ENCODE data around the gene GCNT1.

Gene GCNT1

DNA sequence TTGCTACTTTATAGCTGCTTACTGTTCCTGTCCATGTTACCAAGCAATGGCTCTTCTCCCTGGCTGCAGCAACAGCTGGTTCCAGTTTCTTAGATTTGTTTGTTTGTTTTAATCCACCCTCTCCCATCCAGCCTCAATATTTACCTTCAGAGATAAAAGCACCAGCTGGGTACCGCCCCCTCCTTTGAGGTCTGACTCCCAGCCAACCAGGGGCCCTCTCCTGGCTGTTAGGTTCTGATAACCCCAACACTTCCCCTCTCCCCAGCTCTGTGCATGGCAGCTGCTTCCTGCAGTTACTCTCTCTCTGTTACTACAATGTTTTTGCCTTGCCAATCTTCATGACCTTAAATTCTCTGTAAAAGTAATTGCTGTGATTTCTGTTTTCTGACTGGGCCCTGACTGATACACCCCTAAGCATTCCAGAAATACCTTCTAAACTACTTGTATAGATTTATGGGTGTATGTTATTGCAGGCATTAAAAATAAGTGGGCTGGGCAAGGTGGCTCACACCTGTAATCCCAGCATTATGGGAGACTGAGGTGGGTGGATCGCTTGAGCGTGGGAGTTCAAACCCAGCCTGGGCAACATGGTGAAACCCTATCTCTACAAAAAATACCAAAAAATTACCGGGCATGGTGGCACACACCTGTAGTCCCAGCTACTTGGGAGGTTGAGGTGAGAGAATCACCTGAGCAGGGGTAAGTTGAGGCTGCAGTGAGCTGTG is 2.6 kb upstream of the GCNT1 start:
- no peak for DNase-seq (ENCODE audit: low read depth)
- TF ChIP-seq, protein P1, sequence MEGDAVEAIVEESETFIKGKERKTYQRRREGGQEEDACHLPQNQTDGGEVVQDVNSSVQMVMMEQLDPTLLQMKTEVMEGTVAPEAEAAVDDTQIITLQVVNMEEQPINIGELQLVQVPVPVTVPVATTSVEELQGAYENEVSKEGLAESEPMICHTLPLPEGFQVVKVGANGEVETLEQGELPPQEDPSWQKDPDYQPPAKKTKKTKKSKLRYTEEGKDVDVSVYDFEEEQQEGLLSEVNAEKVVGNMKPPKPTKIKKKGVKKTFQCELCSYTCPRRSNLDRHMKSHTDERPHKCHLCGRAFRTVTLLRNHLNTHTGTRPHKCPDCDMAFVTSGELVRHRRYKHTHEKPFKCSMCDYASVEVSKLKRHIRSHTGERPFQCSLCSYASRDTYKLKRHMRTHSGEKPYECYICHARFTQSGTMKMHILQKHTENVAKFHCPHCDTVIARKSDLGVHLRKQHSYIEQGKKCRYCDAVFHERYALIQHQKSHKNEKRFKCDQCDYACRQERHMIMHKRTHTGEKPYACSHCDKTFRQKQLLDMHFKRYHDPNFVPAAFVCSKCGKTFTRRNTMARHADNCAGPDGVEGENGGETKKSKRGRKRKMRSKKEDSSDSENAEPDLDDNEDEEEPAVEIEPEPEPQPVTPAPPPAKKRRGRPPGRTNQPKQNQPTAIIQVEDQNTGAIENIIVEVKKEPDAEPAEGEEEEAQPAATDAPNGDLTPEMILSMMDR (IDR thresholded peaks at IDR 0.05; ENCODE audit: low read depth, low read length, missing control alignments): no peak
- no peak overlapping the region for H3K4me3 ChIP-seq (ENCODE audit: low read depth, low read length)

DNA sequence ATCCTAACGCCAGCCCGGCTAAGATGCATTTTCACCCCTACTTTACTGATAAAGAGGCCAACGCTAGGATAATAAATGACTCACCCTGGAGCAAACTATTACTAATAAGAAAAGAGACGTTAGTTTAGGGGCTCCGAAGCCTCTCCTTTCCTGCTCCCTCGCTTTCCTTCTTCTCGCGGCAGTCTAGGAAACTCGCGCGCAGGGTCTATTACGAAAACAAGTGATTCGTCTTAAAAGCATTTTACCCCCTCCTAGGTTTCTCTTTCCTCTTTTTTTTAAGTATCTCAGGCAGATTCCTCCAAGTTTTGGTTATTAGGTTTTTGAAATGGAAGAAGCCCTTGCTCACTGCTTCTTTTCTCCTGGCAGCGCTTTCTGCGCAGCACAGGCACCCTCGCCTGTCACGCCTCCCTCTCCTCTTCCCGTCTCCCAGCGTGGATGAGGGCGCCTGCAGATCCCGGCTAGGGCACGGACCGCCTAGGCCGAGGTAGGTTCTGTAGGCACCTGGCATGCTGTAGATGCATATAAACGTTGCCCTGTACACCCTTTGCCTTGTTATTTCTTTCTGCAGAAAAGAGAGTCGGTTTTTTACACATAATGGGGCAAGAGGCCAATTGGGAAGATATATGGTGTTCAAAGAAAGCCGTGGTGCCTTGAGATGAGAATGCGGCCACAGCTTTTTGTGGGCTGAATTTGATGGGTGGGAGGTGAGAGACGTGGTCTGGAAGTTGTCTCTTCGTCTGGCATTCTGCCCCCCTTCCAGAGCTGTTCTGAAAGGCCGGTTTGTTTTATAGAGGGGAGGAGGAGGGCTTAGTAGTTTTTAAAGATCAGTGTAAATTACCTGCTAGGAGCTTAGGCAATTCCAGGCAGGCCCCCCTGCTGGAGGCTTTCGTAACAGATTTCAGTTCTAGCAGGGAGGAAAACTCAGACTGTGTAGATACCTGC is 983 bp downstream of the GCNT1 start:
- TF ChIP-seq, protein P1 (IDR thresholded peaks at IDR 0.05; ENCODE audit: low read depth, low read length, missing control alignments): peak; percentile 45
- H3K4me3 ChIP-seq (ENCODE audit: low read depth, low read length): peak overlapping the region; percentile 81

DNA sequence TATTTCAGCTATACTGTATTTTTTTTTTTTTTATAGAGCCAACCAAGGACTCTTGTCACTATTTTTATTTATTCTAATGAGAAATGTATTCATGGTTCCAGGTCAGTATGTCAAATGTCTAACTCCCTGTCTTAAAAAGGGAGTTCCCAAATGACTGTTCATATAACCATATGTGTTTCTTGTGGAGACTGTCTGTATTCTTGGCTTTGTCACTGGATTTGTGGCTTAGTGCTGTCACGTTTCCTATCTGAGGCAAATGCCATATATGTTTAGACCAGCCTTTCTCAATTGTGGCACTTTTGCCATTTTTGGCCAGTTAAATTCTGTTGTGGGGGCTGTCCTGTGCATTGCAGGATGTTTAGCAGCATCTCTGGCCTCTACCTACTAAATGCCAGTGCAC is 3.1 kb downstream of the GCNT1 start:
- H3K4me3 ChIP-seq (ENCODE audit: low read depth, low read length): peak overlapping the region; percentile 17; the same call in 1 of the 2 replicates
- TF ChIP-seq, protein P1 (IDR thresholded peaks at IDR 0.05; ENCODE audit: low read depth, low read length, missing control alignments): no peak
- DNase-seq (ENCODE audit: low read depth): no peak

More for the DNA sequence above, 983 bp downstream of the GCNT1 start:
- DNase-seq (ENCODE audit: low read depth): no peak

DNA sequence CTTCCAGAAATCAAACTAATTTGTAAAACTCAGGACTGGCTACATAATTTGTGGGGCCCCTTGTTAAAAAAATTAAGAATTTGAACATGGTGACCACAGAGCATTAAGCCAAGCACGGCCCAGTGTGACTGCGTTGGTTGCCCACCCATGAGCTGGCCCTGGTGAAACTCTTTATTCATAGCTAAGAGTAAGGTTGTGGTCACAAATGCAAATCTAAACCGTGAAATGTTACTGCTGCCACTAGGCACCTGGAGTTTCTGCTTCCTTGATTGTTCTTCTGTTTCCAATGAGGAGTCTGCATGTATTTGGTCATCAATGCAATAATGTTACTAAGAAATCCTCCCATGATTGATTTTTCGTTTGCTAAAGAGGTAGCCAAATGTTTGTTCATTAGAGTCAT is 4.2 kb downstream of the GCNT1 start:
- TF ChIP-seq, protein P1 (IDR thresholded peaks at IDR 0.05; ENCODE audit: low read depth, low read length, missing control alignments): no peak
- H3K4me3 ChIP-seq (ENCODE audit: low read depth, low read length): no peak overlapping the region
- no peak for DNase-seq (ENCODE audit: low read depth)

DNA sequence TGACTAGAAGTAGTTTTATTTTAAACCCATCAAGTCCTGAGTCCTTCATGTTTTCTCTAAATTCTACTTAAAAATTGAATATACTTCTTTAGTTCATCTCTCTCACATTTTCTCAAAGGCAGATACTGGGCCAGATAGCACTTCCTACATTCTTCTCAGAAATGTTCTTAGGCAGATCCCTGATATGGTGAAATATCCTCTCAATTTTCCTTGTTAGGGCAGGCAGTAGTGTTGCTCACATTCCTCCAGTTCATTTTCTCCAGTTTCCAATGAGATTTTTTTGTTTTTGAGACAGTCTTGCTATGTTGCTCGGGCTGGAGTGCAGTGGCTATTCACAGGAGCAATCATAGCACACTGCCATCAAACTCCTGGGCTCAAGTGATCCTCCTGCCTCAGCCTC is 5.7 kb downstream of the GCNT1 start:
- H3K4me3 ChIP-seq (ENCODE audit: low read depth, low read length): no peak overlapping the region
- DNase-seq (ENCODE audit: low read depth): no peak
- TF ChIP-seq, protein P1 (IDR thresholded peaks at IDR 0.05; ENCODE audit: low read depth, low read length, missing control alignments): no peak

DNA sequence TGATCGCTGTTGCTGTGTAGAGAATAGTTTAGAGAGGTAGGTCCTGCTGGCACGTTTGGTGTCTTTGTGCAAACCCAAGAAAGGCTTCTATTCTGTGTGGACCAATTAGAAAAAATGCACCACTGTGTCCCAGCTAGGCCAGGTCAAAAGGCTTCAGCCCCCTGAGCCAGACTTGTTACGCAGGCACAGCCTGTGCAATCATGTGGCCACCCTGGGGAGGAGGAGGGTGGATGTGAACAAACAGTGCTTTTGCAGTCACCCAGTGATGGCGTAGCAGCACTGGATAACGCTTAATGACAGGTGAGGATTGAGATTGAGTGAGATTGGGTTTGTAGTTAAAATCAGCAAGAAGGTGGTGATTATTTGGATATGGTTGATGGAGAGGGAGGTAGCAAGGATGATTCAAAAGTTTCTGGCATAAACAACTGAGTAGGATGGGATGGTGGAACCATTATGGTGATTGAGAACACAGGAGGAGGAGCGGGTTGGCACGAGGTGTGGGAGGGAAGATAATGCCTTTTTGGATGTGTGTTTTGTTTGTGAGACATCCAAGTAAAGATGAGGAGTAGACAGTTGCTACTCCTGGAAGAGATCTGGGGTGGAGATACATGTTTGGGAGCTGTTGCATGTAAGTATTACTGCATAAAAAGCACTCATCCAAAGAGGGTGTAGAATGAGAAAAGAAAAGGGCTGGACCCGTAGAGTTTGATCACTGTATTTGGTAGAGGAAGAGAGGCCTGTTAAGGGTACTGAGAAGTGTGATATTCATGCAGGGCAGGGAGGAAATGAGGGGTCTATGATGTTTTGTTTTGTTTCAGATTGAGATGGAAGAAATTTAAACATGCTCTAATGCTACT is 6.7 kb downstream of the GCNT1 start:
- TF ChIP-seq, protein P1 (IDR thresholded peaks at IDR 0.05; ENCODE audit: low read depth, low read length, missing control alignments): no peak
- no peak for DNase-seq (ENCODE audit: low read depth)
- no peak overlapping the region for H3K4me3 ChIP-seq (ENCODE audit: low read depth, low read length)

Measured in GM12864 (cell line).